GM19023 (cell line): ENCODE measurements around the gene ARHGAP12.

Experiments used
- ATAC-seq: cut with Tn5 transposase; IDR thresholded peaks from one replicate; pipeline ENCODE4 v1.9.1; 2021; ENCODE audit warnings: mild to moderate bottlenecking, moderate library complexity; ENCODE audit not compliant: unreplicated experiment

The ARHGAP12 gene

GRCh38 chr10:31952066-31952465, 23.4 kb upstream of the ARHGAP12 start:
- ATAC-seq = no peak

GRCh38 chr10:31949266-31949665, 20.6 kb upstream of the ARHGAP12 start:
- ATAC-seq = no peak

GRCh38 chr10:31948021-31948420, 19.4 kb upstream of the ARHGAP12 start:
- ATAC-seq = no peak

- ATAC-seq = no peak
Measured at GRCh38 chr10:31947144-31947926, 18.7 kb upstream of the ARHGAP12 start.

GRCh38 chr10:31945392-31945791, 16.8 kb upstream of the ARHGAP12 start:
- no peak for ATAC-seq

GRCh38 chr10:31944071-31944433, 15.4 kb upstream of the ARHGAP12 start:
- ATAC-seq = no peak

GRCh38 chr10:31942892-31943291, 14.3 kb upstream of the ARHGAP12 start:
- ATAC-seq = no peak

- ATAC-seq = no peak
Measured at GRCh38 chr10:31942435-31942834, 13.8 kb upstream of the ARHGAP12 start.

GRCh38 chr10:31940839-31941653, 12.4 kb upstream of the ARHGAP12 start:
- ATAC-seq = no peak

- no peak for ATAC-seq
Measured at GRCh38 chr10:31939797-31940708, 11.4 kb upstream of the ARHGAP12 start.

GRCh38 chr10:31937371-31937770, 8.7 kb upstream of the ARHGAP12 start:
- no peak for ATAC-seq

GRCh38 chr10:31936933-31937332, 8.3 kb upstream of the ARHGAP12 start:
- ATAC-seq = no peak

- ATAC-seq = no peak
Measured at GRCh38 chr10:31936086-31936485, 7.5 kb upstream of the ARHGAP12 start.

- no peak for ATAC-seq
Measured at GRCh38 chr10:31935678-31936077, 7.0 kb upstream of the ARHGAP12 start.

GRCh38 chr10:31932838-31933237, 4.2 kb upstream of the ARHGAP12 start:
- ATAC-seq = no peak

GRCh38 chr10:31930856-31931255, 2.2 kb upstream of the ARHGAP12 start:
- ATAC-seq = no peak

GRCh38 chr10:31930023-31930751, 1.6 kb upstream of the ARHGAP12 start:
- no peak for ATAC-seq

- ATAC-seq = peak; percentile 19
Measured at GRCh38 chr10:31929261-31930022, 811 bp upstream of the ARHGAP12 start.

- peak; percentile 37 for ATAC-seq
Measured at GRCh38 chr10:31927884-31928548, 615 bp downstream of the ARHGAP12 start.
